PC-9 (cell line): ENCODE data around the gene USP9X. TPM values are rescaled to one million over a fixed set of nuclear protein-coding genes. Genes with fewer than 3 reads are reported as not detected.
A peak's percentile ranks its signal among the peaks of the same experiment; 100 is the strongest.

ENCODE experiments used
- Bru-seq: library from RNA; stranded (reverse); fragments of 400-500 nt; gene quantifications from one replicate; lab custom pipeline; 2021; lab: Mats Ljungman, UMichigan
- BruChase-seq, 2 experiments: library from RNA; stranded (reverse); fragments of 400-500 nt; gene quantifications; one replicate each; lab custom pipeline; 2021; lab: Mats Ljungman, UMichigan
- BruUV-seq: library from RNA; stranded (reverse); fragments of 400-500 nt; replicated peaks from 2 replicates; lab custom pipeline; 2021; lab: Mats Ljungman, UMichigan
- CTCF ChIA-PET: fragments of 300-600 bp; sonication (Branson Sonifier 250); formaldehyde crosslinking; loops from one replicate; lab custom pipeline; 2022; ENCODE audit warnings: antibody characterized with exemption; lab: Charles Lee
- POLR2A ChIA-PET: fragments of 300-600 bp; sonication (Branson Sonifier 250); formaldehyde crosslinking; loops from one replicate; lab custom pipeline; 2022; ENCODE audit warnings: antibody characterized with exemption; ENCODE audit not compliant: unreplicated experiment; lab: Charles Lee
- DNase-seq, 2 experiments: peaks; one replicate each; pipeline versions ENCODE4 v3.0.0 to v3.0.0-alpha.2; 2015 to 2022; ENCODE audit warnings: mixed read lengths in 1 of 2
- H2AFZ ChIP-seq: fragments of 200-600 bp; sonication (generic); 2 replicates; pipeline ENCODE4 v1.8.1; 2017; ENCODE audit warnings: antibody characterized with exemption
- H3F3A ChIP-seq: fragments of 200-600 bp; sonication (generic); 2 replicates; pipeline ENCODE4 v1.8.1; 2017; ENCODE audit warnings: antibody characterized with exemption, mild to moderate bottlenecking, low read depth; ENCODE audit not compliant: insufficient read depth
- H3K27ac ChIP-seq: fragments of 200-600 bp; sonication (generic); 2 replicates; pipeline ENCODE4 v1.6.1; 2016; ENCODE audit warnings: mixed run types
- H3K27me3 ChIP-seq: fragments of 200-600 bp; sonication (generic); 2 replicates; pipeline ENCODE4 v1.6.1; 2016; ENCODE audit warnings: low read depth, mixed run types; ENCODE audit not compliant: insufficient read depth
- H3K36me3 ChIP-seq: fragments of 200-600 bp; sonication (generic); 2 replicates; pipeline ENCODE4 v1.6.1; 2016; ENCODE audit warnings: low read depth, mixed run types
- H3K4me1 ChIP-seq: fragments of 200-600 bp; sonication (generic); replicated peaks from 2 replicates; pipeline ENCODE4 v1.6.1; 2016; ENCODE audit warnings: mixed run types; ENCODE audit not compliant: insufficient read depth
- H3K4me2 ChIP-seq: fragments of 200-600 bp; sonication (generic); 2 replicates; pipeline ENCODE4 v1.6.1; 2017; ENCODE audit warnings: mixed run types
- H3K4me3 ChIP-seq: fragments of 200-600 bp; sonication (generic); 2 replicates; pipeline ENCODE4 v1.6.1; 2016; ENCODE audit warnings: mixed run types
- H3K79me2 ChIP-seq: fragments of 200-600 bp; sonication (generic); 2 replicates; pipeline ENCODE4 v1.6.1; 2017; ENCODE audit warnings: low read depth, mixed run types
- H3K9me2 ChIP-seq: fragments of 200-600 bp; sonication (generic); 2 replicates; pipeline ENCODE4 v1.8.1; 2017; ENCODE audit warnings: mild to moderate bottlenecking; ENCODE audit not compliant: insufficient read depth
- H3K9me3 ChIP-seq: fragments of 200-600 bp; sonication (generic); 2 replicates; pipeline ENCODE4 v1.8.1; 2016; ENCODE audit warnings: low read depth; ENCODE audit not compliant: insufficient read depth
- H4K20me1 ChIP-seq: fragments of 200-600 bp; sonication (generic); 2 replicates; pipeline ENCODE4 v1.8.1; 2017; ENCODE audit not compliant: insufficient read depth
- CTCF ChIP-seq: fragments of 200-600 bp; sonication (generic); conservative IDR thresholded peaks from 2 replicates; pipeline ENCODE4 v1.6.1; 2017; ENCODE audit warnings: mixed run types, antibody characterized with exemption, mild to moderate bottlenecking, moderate library complexity
- EZH2 ChIP-seq: fragments of 200-600 bp; sonication (generic); IDR thresholded peaks from 2 replicates; pipeline ENCODE4 v1.8.0; 2017; ENCODE audit warnings: antibody characterized with exemption, low read depth
- intact Hi-C: fragments of 100-400 bp; cut with micrococcal nuclease; formaldehyde crosslinking; loops from one replicate; pipeline ENCODE4 v1.10.0; 2022; ENCODE audit not compliant: unreplicated experiment
- long read RNA-seq: library from polyadenylated mRNA; stranded (forward); transcript quantifications from one replicate; pipeline ENCODE4 v2.0.0, GENCODE V29; 2022
- total RNA-seq: library from RNA; stranded (reverse); gene quantifications from 2 replicates; pipeline ENCODE4 v1.2.3, GENCODE V29; 2021

Gene USP9X
- total RNA-seq (38.4 and 43.2 TPM in 2 replicates), Bru-seq, nascent RNA (percentile 86 among the genes with signal in this experiment), BruChase-seq, experiment 1, labeled RNA remaining after a 2-hour chase (percentile 85 among the genes with signal in this experiment), BruChase-seq, experiment 2, labeled RNA remaining after a 6-hour chase (percentile 83 among the genes with signal in this experiment)
- long read RNA-seq, partial matches to known transcripts: 8 of 8 reads
- long read RNA-seq, other reads (novel, unspliced or antisense): 0 of 8 reads

GRCh38 chrX:41084893-41085511 lies at the start of gene USP9X:
Gene USP9X (plus strand): TSS chrX:41085445. CDS start chrX:41123629, 38,184 bp downstream.
- Histone ChIP-seq H2AFZ (peak within 1 kb of the TSS; percentile 74; the same call in 1 of the 2 replicates), H3K79me2 (peaks cover 46% of the 10 kb centered on the region), H3K4me3 (peak within 1 kb of the TSS; percentile 62), H3K27me3 (no peaks in the 10 kb centered on the region), H3K36me3 (no peaks in the 10 kb centered on the region), H3K9me3 (no peaks in the 10 kb centered on the region), H3K9me2 (no peaks in the 10 kb centered on the region), H3F3A (no peaks in the 10 kb centered on the region), H4K20me1 (peaks cover 5% of the 10 kb centered on the region; the same call in 1 of the 2 replicates), H3K4me1 (0 out of 2 replicates have a peak, but pooled peaks cover 6% of the 10 kb centered on the region), H3K27ac (peak within 1 kb of the TSS; percentile 92), H3K4me2 (peak within 1 kb of the TSS; percentile 76)
- TF ChIP-seq CTCF (no peak), EZH2 (no peak)
- BruUV-seq: no TSS peak
- peak; percentile 54 to 72 for DNase-seq
- intact Hi-C loops: loop anchor here (1.0 kb wide), 1 partner anchor 75 kb away; no protein-coding TSS in a partner anchor
- ChIA-PET POLR2A (interaction anchor here (0.5 to 0.7 kb wide), 6 partner anchors 15 to 430 kb away, joined by 3 to 12 read pairs (median 4); no protein-coding TSS in a partner anchor), CTCF (no interaction called here)

GRCh38 chrX:41035582-41035981 lies 49.7 kb upstream of the USP9X start:
- Histone ChIP-seq H3K4me1 (no peaks in the 10 kb centered on the region), H3K27me3 (no peaks in the 10 kb centered on the region), H3K4me2 (no peak overlapping the region), H3K79me2 (no peaks in the 10 kb centered on the region), H3K9me2 (no peaks in the 10 kb centered on the region), H3F3A (no peaks in the 10 kb centered on the region), H2AFZ (no peak overlapping the region), H4K20me1 (no peaks in the 10 kb centered on the region), H3K9me3 (no peaks in the 10 kb centered on the region), H3K36me3 (no peaks in the 10 kb centered on the region), H3K27ac (no peak overlapping the region), H3K4me3 (no peak overlapping the region)
- no peak for DNase-seq
- no peak for TF ChIP-seq CTCF
- TF ChIP-seq EZH2: no peak
- intact Hi-C loops: no loop called here
- ChIA-PET CTCF (no interaction called here), POLR2A (no interaction called here)
- BruUV-seq: no TSS peak

- intact Hi-C loops: no loop called here
- no peak for DNase-seq
- ChIA-PET POLR2A (no interaction called here), CTCF (no interaction called here)
- Histone ChIP-seq H3K79me2 (no peaks in the 10 kb centered on the region), H3K4me2 (no peak overlapping the region), H2AFZ (no peak overlapping the region), H4K20me1 (no peaks in the 10 kb centered on the region), H3F3A (no peaks in the 10 kb centered on the region), H3K27ac (no peak overlapping the region), H3K27me3 (no peaks in the 10 kb centered on the region), H3K36me3 (no peaks in the 10 kb centered on the region), H3K9me2 (no peaks in the 10 kb centered on the region), H3K4me1 (no peaks in the 10 kb centered on the region), H3K9me3 (no peaks in the 10 kb centered on the region), H3K4me3 (no peak overlapping the region)
- no peak for TF ChIP-seq EZH2
- no peak for TF ChIP-seq CTCF
- no TSS peak for BruUV-seq
Observed at GRCh38 chrX:41036668-41037326, 48.4 kb upstream of the USP9X start.
